Kidney (tissue), 14 donors: ENCODE data around the gene SRR. TPM values are rescaled to one million over a fixed set of nuclear protein-coding genes. Genes with fewer than 3 reads are reported as not detected.

Experiments
- DNase-seq, 5 donors: peaks; one replicate each; pipeline ENCODE4 v3.0.0-alpha.2; 2013 to 2020
- FAIRE-seq: peaks from 2 replicates; lab custom pipeline; 2012; peaks lifted over from hg19 to GRCh38; lab: Jason Lieb, UNC
- H3K27ac ChIP-seq, 2 donors: one replicate each; pipeline ENCODE4 v1.7.0; 2013; ENCODE audit warnings: low read depth in 2 of 2, low read length in 2 of 2, inconsistent platforms in 1 of 2
- H3K27me3 ChIP-seq: one replicate; pipeline ENCODE4 v1.7.1; 2013; ENCODE audit warnings: low read length, inconsistent platforms; ENCODE audit not compliant: control insufficient read depth, insufficient read depth
- H3K36me3 ChIP-seq, 3 donors: one replicate each; pipeline versions ENCODE4 v1.7.0 to v1.7.1; 2013; ENCODE audit warnings: low read length in 3 of 3, control low read depth in 1 of 3, inconsistent platforms in 1 of 3; ENCODE audit not compliant: insufficient read depth in 3 of 3, control insufficient read depth in 2 of 3
- H3K4me1 ChIP-seq, 3 donors: one replicate each; pipeline versions ENCODE4 v1.7.0 to v1.7.1; 2013; ENCODE audit warnings: low read length in 3 of 3, inconsistent platforms in 1 of 3, low read depth in 1 of 3; ENCODE audit not compliant: control insufficient read depth in 2 of 3, insufficient read depth in 2 of 3
- H3K4me3 ChIP-seq, 3 donors: one replicate each; pipeline versions ENCODE4 v1.7.0 to v1.8.1; 2013; ENCODE audit warnings: low read length in 3 of 3, control low read depth in 1 of 3, inconsistent platforms in 1 of 3
- H3K9ac ChIP-seq, 3 donors: one replicate each; pipeline versions ENCODE4 v1.7.0 to v1.7.1; 2013; ENCODE audit warnings: low read length in 3 of 3, control low read depth in 1 of 3, inconsistent platforms in 1 of 3
- H3K9me3 ChIP-seq, 3 donors: one replicate each; pipeline versions ENCODE4 v1.7.0 to v1.7.1; 2013; ENCODE audit warnings: low read length in 3 of 3, control low read depth in 1 of 3, inconsistent platforms in 1 of 3; ENCODE audit not compliant: control insufficient read depth in 2 of 3, insufficient read depth in 1 of 3
- intact Hi-C: fragments of 100-400 bp; cut with DNase I; formaldehyde crosslinking; loops from one replicate; pipeline ENCODE4 v1.11.1; 2022
- polyA plus RNA-seq: library from polyadenylated mRNA; stranded (reverse); fragments of 350-450 nt; fragmentation: Illumina TruSeq; extraction: RNeasy Lipid Tissue Mini Kit (QIAGEN cat#74804); gene quantifications from one replicate; pipeline ENCODE4 v1.2.3, GENCODE V29; 2014; ENCODE audit warnings: low read depth, low replicate concordance; ENCODE audit not compliant: insufficient read depth
- total RNA-seq: library from RNA; stranded (reverse); fragmentation: NEBNext Ultra II Directional; extraction: Animal tissue kit (Norgen Biotek cat#: 25700); gene quantifications from one replicate; pipeline ENCODE4 v1.2.1, GENCODE V29; 2021
- TF ChIP-seq, protein P1 (sequence below): IDR thresholded peaks from 3 replicates; pipeline ENCODE4 v1.5.1; 2012; ENCODE audit warnings: mild to moderate bottlenecking, moderate library complexity, borderline replicate concordance; ENCODE audit not compliant: insufficient read depth; ENCODE audit errors: extremely low read depth
- donor health status: control.
- donor health status: control.
- donor health status: control.
- donor health status: control.
- donor health status: control.
- donor health status: DM: yes; HTN: yes; CAD: no.
- donor health status: Normal renal cell carcinoma (clear cell type).

SRR gene
- total and polyA plus RNA-seq, 2 donors from 2014 or later: 3.5 to 10.0 TPM

DNA sequence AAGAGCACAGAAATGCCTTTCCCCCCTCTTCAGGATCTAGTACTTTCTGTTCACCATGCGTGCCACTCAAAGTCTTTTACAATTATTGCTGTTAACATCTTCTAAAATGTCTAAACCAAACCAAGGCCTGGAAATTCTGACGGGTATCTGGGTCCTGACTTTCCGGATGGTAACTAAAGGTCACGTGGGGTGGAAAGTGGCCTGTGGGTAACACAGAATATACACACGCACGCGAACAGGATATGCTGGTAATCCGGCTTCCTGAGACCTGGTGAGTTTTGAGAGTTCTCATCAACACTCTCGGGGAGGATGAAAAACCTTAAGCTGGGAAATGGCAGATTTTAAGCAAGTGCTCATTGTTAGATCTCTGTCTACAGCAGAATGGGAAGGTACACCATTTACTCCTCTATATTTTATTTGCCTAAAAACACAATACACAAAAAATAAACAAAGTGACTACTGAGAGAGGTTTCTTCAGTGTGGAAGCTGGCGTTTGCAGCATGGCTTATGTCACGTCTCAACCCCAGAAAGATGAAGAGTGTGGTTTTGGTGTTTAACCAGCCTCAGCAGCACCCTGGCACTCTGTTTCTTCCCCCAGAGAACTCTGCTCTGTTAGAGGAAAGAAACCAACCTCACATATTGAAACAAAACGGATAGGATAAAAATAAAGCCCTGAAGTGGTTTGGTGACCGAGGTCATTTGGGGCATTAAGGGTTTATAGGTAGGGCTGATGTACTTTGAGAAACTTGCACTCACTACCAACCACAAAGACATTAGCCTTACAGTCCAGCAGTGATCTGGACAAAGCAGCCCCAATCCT, 37.5 kb upstream of the SRR start:
- H3K27me3 ChIP-seq: no peaks in the 10 kb centered on the region
- TF ChIP-seq, protein P1, sequence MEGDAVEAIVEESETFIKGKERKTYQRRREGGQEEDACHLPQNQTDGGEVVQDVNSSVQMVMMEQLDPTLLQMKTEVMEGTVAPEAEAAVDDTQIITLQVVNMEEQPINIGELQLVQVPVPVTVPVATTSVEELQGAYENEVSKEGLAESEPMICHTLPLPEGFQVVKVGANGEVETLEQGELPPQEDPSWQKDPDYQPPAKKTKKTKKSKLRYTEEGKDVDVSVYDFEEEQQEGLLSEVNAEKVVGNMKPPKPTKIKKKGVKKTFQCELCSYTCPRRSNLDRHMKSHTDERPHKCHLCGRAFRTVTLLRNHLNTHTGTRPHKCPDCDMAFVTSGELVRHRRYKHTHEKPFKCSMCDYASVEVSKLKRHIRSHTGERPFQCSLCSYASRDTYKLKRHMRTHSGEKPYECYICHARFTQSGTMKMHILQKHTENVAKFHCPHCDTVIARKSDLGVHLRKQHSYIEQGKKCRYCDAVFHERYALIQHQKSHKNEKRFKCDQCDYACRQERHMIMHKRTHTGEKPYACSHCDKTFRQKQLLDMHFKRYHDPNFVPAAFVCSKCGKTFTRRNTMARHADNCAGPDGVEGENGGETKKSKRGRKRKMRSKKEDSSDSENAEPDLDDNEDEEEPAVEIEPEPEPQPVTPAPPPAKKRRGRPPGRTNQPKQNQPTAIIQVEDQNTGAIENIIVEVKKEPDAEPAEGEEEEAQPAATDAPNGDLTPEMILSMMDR: no peak
- H3K36me3 ChIP-seq: peaks cover 0 to 5% (median 2%) of the 10 kb centered on the region in 3 donors
- H3K4me1 ChIP-seq: peaks cover 0 to 9% (median 0%) of the 10 kb centered on the region in 3 donors
- intact Hi-C loops: no loop called here
- FAIRE-seq (no peak), DNase-seq (no peak)
- no peak overlapping the region for H3K27ac ChIP-seq
- H3K4me3 ChIP-seq: no peak overlapping the region
- no peak overlapping the region for H3K9ac ChIP-seq
- no peaks in the 10 kb centered on the region for H3K9me3 ChIP-seq

DNA sequence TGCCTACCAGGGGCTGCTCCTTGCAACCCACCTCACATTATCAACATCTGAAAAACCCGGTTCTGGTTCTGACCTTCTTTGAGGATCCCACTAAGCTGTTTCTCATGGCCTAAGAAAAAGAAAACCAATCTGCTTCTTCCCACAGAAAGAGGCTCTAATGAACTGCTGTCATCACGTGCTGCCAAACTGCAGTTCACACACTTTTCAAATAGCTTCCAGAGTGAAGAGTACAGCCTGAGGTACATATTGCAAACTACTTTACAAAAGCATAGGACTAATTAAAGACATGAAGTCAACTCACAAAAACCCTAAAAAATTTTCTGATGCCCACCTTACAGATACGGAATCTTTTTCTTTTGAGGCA, 36.9 kb upstream of the SRR start:
- no peaks in the 10 kb centered on the region for H3K9me3 ChIP-seq
- H3K9ac ChIP-seq: no peak overlapping the region
- no peak overlapping the region for H3K4me3 ChIP-seq
- H3K27me3 ChIP-seq: no peaks in the 10 kb centered on the region
- H3K4me1 ChIP-seq: peaks cover 0 to 9% (median 0%) of the 10 kb centered on the region in 3 donors
- TF ChIP-seq, protein P1: no peak
- no peak overlapping the region for H3K27ac ChIP-seq
- H3K36me3 ChIP-seq: peaks cover 0 to 5% (median 2%) of the 10 kb centered on the region in 3 donors
- intact Hi-C loops: no loop called here
- DNase-seq (no peak), FAIRE-seq (no peak)

GRCh38 chr17:2267354-2267753, 36.4 kb upstream of the SRR start:
- Histone ChIP-seq H3K27me3 (no peaks in the 10 kb centered on the region), H3K4me3 (no peak overlapping the region), H3K9ac (no peak overlapping the region), H3K4me1 (peaks cover 0 to 9% (median 0%) of the 10 kb centered on the region in 3 donors), H3K27ac (no peak overlapping the region), H3K9me3 (no peaks in the 10 kb centered on the region), H3K36me3 (peaks cover 0 to 5% (median 2%) of the 10 kb centered on the region in 3 donors)
- FAIRE-seq (no peak), DNase-seq (no peak)
- TF ChIP-seq, protein P1: no peak
- intact Hi-C loops: no loop called here
